ENCODE measurements around the gene RAPGEF4. TPM values are rescaled to one million over a fixed set of nuclear protein-coding genes. Genes with fewer than 3 reads are reported as not detected.

Gene RAPGEF4
- total and polyA plus RNA-seq, 2 of the 4 experiments (the other 2 are of a cell fraction): 1.7 to 3.2 TPM

DNA sequence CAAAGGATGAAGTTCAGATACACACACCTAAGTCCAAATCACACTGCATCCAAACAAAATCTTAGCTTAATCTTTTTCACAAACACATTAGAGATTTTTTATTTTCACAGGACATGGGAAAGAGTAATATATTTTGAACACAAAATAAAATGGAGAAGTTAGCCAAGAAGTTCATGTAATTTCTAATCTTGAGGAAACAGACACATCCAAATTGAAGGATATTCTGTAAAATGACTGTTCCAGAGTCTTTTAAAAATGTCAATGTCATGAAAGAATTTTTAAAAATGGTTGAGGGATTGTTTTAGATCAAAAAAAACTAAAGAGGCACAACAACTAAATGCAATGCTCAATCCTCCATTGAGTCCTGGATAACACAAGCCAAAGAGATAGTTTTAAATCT, 12.4 kb upstream of the RAPGEF4 start:
- Histone ChIP-seq H3K9me1 (ENCODE audit: insufficient read depth, low read length) (0 out of 2 replicates have a peak, but pooled peaks cover 4% of the 10 kb centered on the region), H3K4me3 (ENCODE audit: insufficient read depth, low read depth, low read length) (no peak overlapping the region), H4K20me1 (ENCODE audit: insufficient read depth, low read length) (no peaks in the 10 kb centered on the region), H3K9ac (ENCODE audit: low read depth, low read length) (no peak overlapping the region), H3K9me3 (ENCODE audit: control insufficient read depth, insufficient read depth, low read length) (no peaks in the 10 kb centered on the region), H3K27ac (ENCODE audit: insufficient read depth, low read length) (no peak overlapping the region), H4K5ac (ENCODE audit: low read depth, low read length) (no peak overlapping the region), H2BK15ac (ENCODE audit: low read depth, low read length) (no peak overlapping the region), H3K27me3 (ENCODE audit: control insufficient read depth, insufficient read depth, low read length) (no peaks in the 10 kb centered on the region), H2BK5ac (ENCODE audit: low read depth, low read length, poor library complexity, severe bottlenecking) (no peak overlapping the region), H2AK5ac (ENCODE audit: low read depth, low read length) (no peak overlapping the region), H2BK20ac (ENCODE audit: low read depth, low read length) (no peak overlapping the region), H3K56ac (ENCODE audit: extremely low read depth, insufficient read depth, low read length) (no peak overlapping the region), H2AFZ (replicated peaks; ENCODE audit: low read length, poor library complexity) (no peak overlapping the region), H3K36me3 (ENCODE audit: control insufficient read depth, insufficient read depth, low read length) (no peaks in the 10 kb centered on the region), H2BK120ac (ENCODE audit: low read depth, low read length) (no peak overlapping the region), H4K91ac (ENCODE audit: insufficient read depth, low read depth, low read length) (no peak overlapping the region), H4K8ac (ENCODE audit: low read depth in 2 of 2, low read length in 2 of 2) (no peak overlapping the region), H3K23ac (ENCODE audit: low read depth, low read length) (no peak overlapping the region), H3K4me2 (ENCODE audit: low read depth, low read length) (no peak overlapping the region), H3K4ac (ENCODE audit: low read depth, low read length) (no peak overlapping the region), H2AK9ac (replicated peaks; ENCODE audit: low read depth, low read length, poor library complexity) (no peak overlapping the region), H3K18ac (ENCODE audit: low read depth, low read length) (no peak overlapping the region), H3K79me1 (ENCODE audit: low read depth in 1 of 2, low read length in 2 of 2) (no peaks in the 10 kb centered on the region), H3K4me1 (ENCODE audit: control insufficient read depth, insufficient read depth, low read length) (no peaks in the 10 kb centered on the region; the same call in 1 of the 2 replicates), H3K14ac (replicated peaks; ENCODE audit: low read depth, low read length) (no peak overlapping the region)
- no TSS peak for BruUV-seq (replicated peaks)
- CTCF ChIA-PET: interaction anchor here (0.5 kb wide), 1 partner anchor 90 kb away, joined by 3 read pairs; no protein-coding TSS in a partner anchor
- TF ChIP-seq RFX5 (IDR thresholded peaks at IDR 0.05; ENCODE audit: low read depth, low read length): no peak
- no peak for TF ChIP-seq SMC3 (IDR thresholded peaks at IDR 0.05; ENCODE audit: low read depth, low read length)
- TF ChIP-seq RAD21 (IDR thresholded peaks at IDR 0.05; ENCODE audit: low read length): no peak
- TF ChIP-seq BHLHE40 (IDR thresholded peaks at IDR 0.05; ENCODE audit: low read depth, low read length): no peak
- TF ChIP-seq MXI1 (IDR thresholded peaks at IDR 0.05; ENCODE audit: borderline replicate concordance, low read depth, low read length): no peak
- no peak for TF ChIP-seq NFE2L2 (IDR thresholded peaks at IDR 0.05; ENCODE audit: low read depth, low read length)
- TF ChIP-seq, protein P1, sequence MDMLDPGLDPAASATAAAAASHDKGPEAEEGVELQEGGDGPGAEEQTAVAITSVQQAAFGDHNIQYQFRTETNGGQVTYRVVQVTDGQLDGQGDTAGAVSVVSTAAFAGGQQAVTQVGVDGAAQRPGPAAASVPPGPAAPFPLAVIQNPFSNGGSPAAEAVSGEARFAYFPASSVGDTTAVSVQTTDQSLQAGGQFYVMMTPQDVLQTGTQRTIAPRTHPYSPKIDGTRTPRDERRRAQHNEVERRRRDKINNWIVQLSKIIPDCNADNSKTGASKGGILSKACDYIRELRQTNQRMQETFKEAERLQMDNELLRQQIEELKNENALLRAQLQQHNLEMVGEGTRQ (IDR thresholded peaks at IDR 0.05; ENCODE audit: low read depth, low read length): no peak
- no peak for TF ChIP-seq CTCF (conservative IDR thresholded peaks at IDR 0.05; ENCODE audit: low read depth, low read length)
- no peak for TF ChIP-seq POLR2A (IDR thresholded peaks at IDR 0.05; ENCODE audit: low read depth, low read length)
- no peak for TF ChIP-seq CEBPB (IDR thresholded peaks at IDR 0.05; ENCODE audit: low read depth, low read length)
- no peak for TF ChIP-seq MAZ (IDR thresholded peaks at IDR 0.05; ENCODE audit: borderline replicate concordance, low read depth, low read length)
- TF ChIP-seq, protein P2, sequence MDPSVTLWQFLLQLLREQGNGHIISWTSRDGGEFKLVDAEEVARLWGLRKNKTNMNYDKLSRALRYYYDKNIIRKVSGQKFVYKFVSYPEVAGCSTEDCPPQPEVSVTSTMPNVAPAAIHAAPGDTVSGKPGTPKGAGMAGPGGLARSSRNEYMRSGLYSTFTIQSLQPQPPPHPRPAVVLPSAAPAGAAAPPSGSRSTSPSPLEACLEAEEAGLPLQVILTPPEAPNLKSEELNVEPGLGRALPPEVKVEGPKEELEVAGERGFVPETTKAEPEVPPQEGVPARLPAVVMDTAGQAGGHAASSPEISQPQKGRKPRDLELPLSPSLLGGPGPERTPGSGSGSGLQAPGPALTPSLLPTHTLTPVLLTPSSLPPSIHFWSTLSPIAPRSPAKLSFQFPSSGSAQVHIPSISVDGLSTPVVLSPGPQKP (IDR thresholded peaks at IDR 0.05; ENCODE audit: borderline replicate concordance, low read depth, low read length): no peak
- TF ChIP-seq CHD1 (IDR thresholded peaks at IDR 0.05; ENCODE audit: low read depth, low read length): no peak
- no peak for TF ChIP-seq RCOR1 (IDR thresholded peaks at IDR 0.05; ENCODE audit: insufficient replicate concordance, low read length)
- no peak for TF ChIP-seq FOS (IDR thresholded peaks at IDR 0.05; ENCODE audit: low read depth, low read length)
- dilution Hi-C loops (cut with HindIII; ENCODE audit: low sequenced_read_pairs, unreplicated experiment) (no loop called here), intact Hi-C loops (cut with micrococcal nuclease) (no loop called here), in situ Hi-C loops (cut with MboI; ENCODE audit: low sequenced_read_pairs) (no loop called here)
- POLR2A ChIA-PET (ENCODE audit: unreplicated experiment): no interaction called here
- ATAC-seq (ENCODE audit: low read depth) (no peak), DNase-seq (no peak)

All from IMR-90 (cell line).